GM19351 (cell line): ENCODE measurements around the gene KATNAL1.

Source experiments
- ATAC-seq: cut with Tn5 transposase; IDR thresholded peaks from one replicate; pipeline ENCODE4 v1.9.1; 2021; ENCODE audit warnings: mild to moderate bottlenecking, moderate library complexity; ENCODE audit not compliant: unreplicated experiment

Gene KATNAL1

DNA sequence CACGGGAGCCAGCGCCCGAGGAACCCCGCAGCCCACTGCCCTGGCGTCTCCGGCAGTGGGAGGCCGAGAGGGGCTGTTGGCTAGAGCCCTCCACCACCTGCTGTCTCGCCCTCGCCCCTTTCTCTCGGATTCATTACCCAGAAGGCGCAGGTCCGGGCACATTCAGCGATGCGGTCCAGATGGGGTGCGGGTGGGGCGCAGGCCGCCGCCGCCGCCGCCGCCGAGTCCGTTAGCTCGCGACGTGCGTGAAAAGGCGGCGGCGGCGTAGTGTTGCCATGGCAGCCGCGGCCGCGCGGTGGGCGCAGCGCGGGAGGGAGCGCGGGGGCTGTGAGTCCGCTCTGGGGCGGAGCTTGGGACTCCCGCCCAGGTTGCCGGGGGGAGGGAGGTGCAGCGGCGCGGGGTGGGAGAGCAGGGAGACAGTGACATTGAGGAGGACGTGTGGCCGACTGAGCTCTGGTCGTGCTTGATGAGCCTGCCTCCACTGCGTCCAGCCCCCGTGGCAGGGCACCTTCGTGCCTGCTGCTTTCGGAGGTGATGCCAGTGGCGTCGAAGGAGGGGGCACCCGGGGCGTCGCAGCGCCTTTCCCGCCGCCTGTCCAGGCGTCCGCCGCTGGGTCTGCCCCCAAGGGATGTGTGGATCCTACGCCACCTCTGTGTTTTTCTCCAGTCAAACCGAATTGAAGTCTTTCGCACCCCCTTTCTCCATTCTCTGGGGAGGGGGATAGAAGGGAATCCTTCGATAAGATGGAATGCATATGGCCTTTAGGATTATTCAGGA, at the start of gene KATNAL1:
TSS of gene KATNAL1 (minus strand) at position 358 of the 777 bp plus-strand sequence. CDS start 23,774 bp downstream, outside the sequence.
- ATAC-seq, result peak; percentile 48

DNA sequence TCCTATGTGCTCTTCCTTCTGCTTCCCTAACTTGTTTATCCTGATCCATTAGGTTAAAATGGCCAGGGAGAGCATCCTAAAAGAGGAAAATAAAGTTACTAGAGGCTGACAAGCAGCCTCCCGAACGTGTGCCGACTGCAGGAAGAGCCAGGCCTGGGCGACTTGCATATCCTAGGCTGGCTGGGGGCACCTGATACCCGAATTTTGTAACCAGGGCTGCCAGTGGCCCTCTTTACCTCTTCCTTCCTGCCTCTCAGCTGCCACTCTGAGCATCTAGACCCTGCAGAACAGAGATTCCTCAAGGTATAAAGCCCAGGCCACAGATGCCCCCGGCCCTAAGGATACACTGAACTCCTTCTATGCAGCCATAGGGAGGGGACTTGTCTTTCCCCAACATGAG, 48.5 kb upstream of the KATNAL1 start:
- no peak for ATAC-seq

GRCh38 chr13:30355384-30355699, 48.0 kb upstream of the KATNAL1 start:
- no peak for ATAC-seq

- ATAC-seq, result no peak
Measured at GRCh38 chr13:30354493-30355383, 47.4 kb upstream of the KATNAL1 start.

DNA sequence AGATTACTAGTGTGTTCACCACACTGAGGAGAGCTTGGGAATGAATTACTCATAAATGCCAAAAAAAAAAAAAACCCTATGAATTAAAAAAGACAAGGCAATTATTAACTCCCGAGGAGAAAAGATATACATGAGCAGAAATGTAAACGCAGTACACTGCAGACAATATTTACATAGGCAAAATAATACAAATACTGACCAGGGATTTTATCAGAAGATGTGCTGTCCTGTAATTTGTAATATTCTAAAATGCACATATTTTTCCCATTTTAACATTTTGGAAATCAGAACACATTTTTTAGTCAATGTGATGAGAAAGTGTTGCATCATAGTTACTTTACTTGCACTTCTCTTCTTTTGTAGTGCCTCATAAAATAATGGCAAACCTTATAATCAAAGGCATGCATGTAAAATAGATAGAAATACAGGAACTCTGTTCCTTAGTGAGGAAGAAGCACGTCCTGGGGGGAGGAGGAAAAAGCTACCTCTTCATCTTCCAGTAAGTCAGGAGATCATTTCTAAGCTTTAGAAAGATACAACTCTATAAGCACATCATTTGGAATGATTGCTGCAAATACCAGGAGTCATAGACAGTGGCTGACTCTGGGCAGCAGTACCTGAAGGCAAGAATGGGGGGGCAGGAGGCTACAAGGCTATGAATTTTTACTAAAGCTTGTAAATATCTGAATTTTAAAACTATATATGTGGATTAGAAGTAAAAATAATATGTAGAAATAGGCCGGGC, 46.3 kb upstream of the KATNAL1 start:
- no peak for ATAC-seq

- no peak for ATAC-seq
Measured at GRCh38 chr13:30353060-30353459, 45.7 kb upstream of the KATNAL1 start.

DNA sequence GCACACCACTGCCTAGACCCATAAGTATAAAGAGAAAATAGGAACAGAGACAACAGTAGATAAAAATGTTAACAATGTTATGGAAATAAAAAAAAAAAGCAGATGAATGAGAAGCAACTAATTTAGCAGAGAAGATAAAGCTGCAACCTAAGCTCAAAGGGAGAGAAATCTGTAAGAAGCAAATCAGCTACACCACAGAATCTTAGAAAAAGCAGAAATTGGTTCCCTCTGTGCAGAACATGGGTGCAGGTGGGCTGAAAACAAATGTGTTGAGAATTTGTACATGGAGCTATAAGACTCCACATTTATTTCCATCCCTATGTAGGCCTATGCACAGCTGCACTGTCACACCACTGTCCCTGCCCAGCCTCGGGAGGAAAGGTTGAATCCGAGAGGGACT, 44.8 kb upstream of the KATNAL1 start:
- no peak for ATAC-seq

- ATAC-seq, result peak; percentile 49
Measured at GRCh38 chr13:30346789-30347167, 39.4 kb upstream of the KATNAL1 start.

DNA sequence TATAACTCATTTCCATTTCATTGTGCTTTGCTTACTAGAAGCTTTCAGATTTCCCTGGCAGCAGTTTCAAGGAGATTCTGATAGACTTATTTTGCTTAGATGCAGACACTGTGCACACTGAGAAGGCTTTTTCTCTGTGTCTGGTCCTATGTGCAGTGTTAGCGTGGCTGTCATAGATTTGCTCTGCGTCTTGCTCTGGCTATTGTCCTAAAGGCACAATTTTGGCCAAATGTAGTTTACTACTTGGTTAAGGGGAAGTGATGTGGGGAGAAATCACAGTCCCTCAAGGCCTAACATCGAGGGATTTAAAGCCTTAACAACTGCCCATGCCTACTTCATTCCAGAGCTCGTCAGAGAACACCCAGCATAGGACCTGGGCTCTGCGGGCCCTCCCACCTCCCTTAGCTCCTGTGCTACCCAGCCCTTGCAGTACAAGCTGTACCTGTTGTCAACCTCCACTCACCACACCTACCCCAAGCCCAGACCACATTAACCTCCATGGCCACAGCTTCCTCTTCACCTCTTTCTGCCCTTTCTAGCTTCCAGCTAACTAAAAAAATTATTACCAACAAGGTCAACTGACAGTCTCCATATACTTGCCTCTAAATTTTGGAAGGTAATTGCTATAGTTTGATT, 38.9 kb upstream of the KATNAL1 start:
- peak; percentile 90 for ATAC-seq

DNA sequence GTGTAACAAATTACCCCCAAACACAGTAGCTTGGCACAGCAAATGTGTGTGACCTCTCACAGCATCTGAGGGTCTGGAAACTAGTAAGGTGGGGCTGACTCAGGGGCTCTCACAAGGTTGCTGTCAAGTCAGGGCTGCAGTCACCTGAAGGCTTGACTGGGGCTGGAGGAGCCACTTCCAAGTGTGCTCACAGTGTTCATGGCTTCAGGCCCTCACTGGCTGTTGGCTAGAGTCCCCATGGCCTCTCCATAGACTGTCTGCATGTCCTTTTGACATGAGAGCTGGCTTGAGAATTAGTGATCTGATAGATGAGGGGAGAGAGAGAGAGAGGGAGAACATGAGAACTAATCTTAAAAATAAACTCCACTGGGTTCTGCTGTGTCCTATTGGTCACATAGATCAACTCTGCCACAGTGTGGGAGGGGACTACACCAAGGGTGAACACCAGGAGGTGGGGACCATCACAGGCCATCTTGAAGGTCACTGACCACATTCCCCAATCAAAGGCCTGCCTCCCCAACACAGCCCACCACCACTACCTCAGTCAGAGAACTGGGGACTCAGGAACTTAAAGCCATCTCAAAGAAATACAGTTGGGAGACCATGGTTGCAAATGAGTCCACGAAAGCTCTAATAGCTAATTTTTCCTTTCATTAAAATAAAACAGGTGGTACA, 38.2 kb upstream of the KATNAL1 start:
- no peak for ATAC-seq

- ATAC-seq, result no peak
Measured at GRCh38 chr13:30341815-30342570, 34.6 kb upstream of the KATNAL1 start.

GRCh38 chr13:30340331-30341250, 33.2 kb upstream of the KATNAL1 start:
- no peak for ATAC-seq

DNA sequence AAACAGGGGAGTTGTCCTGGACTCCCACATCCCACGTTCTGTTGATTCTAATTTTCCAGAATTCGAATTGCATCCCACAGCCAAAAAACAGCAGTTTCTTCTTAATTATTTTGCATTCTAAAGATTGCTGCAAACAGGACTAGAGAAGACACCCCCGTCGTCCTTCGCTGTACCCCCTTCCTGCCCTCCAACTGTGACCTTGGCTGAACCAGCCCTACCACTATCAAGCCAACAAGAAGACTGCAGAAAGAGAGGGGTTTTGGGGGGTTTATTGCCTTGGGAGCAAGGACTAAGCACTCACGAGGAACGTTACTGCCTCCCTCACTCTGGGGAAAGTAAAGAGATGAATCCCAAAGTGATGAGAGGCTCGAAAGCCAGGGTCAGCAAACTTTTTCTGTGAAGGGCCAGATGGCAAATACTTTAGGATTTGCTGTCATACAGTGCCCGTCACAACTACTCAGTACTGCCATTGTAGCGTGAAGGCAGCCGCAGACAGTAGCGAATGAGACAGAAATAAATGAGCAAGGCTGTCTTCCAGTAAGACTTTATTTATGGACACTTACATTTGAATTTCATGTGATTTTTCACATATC, 32.5 kb upstream of the KATNAL1 start:
- ATAC-seq, result no peak

- no peak for ATAC-seq
Measured at GRCh38 chr13:30338952-30339351, 31.6 kb upstream of the KATNAL1 start.

- ATAC-seq, result no peak
Measured at GRCh38 chr13:30338331-30338851, 31.0 kb upstream of the KATNAL1 start.

- ATAC-seq, result no peak
Measured at GRCh38 chr13:30337061-30337610, 29.8 kb upstream of the KATNAL1 start.

DNA sequence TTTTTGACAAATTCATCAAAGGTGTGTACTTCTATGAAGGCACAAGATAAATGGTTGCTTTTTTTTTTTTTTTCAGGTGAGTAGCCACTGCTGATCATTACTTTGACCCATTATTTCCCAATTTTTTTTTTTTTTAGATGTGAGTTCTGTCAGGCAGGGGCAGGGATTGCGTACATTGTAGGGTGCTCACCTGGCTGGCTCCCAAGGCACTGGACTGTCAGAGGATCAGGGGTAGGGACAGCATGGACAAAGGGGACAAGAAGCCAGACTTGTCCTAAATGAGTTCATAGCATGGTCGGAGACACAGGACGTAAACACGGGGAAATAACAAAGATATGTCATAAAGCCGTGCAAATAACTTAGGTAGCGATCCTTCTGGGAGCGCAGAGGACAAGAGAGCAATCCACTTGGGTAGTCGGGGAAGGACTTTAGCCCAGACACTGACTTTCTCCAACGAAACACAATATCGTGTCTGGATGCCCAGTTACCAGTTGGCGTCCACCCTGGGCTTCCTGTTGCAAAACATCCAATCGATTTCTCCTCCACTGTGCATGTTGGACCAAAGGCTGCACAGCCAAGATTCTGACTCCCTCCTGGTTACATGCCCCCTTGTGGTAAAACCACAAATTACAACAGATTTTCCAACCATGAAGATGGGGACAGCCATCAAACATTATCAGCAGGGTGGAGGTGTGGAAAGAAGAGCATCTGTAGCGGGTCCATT, 27.5 kb upstream of the KATNAL1 start:
- ATAC-seq, result no peak
